ENCODE measurements around the gene AJAP1.

- TF ChIP-seq CTCF (IDR thresholded peaks at IDR 0.05; ENCODE audit: insufficient read depth, low read length): no peak
- no peak for TF ChIP-seq REST (IDR thresholded peaks at IDR 0.05; ENCODE audit: insufficient replicate concordance, low read depth)
- TF ChIP-seq SPI1 (IDR thresholded peaks at IDR 0.05; ENCODE audit: borderline replicate concordance, low read depth): no peak
- TF ChIP-seq GABPA (IDR thresholded peaks at IDR 0.05; ENCODE audit: low read depth): no peak
- no peak for TF ChIP-seq POLR2AphosphoS5 (IDR thresholded peaks at IDR 0.05; ENCODE audit: low read depth)
Measured at GRCh38 chr1:4633346-4633745, 21.1 kb upstream of the AJAP1 start.
